Mesothelial cell of epicardium (in vitro differentiated cells): Measurements from ENCODE around the gene SYNPO2L. TPM values are rescaled to one million over a fixed set of nuclear protein-coding genes. Genes with fewer than 3 reads are reported as not detected.

ENCODE experiments used
- DNase-seq, 2 experiments: peaks; one replicate each; pipeline ENCODE4 v3.0.0; 2021; ENCODE audit warnings: low spot score in 2 of 2; ENCODE audit not compliant: unreplicated experiment in 2 of 2
- H3K27ac Mint-ChIP-seq: 2 replicates; pipeline ENCODE4 v1.8.0; 2021; ENCODE audit warnings: mixed read lengths
- H3K27me3 Mint-ChIP-seq: 2 replicates; pipeline ENCODE4 v1.8.0; 2021; ENCODE audit warnings: low read depth, mixed read lengths
- H3K36me3 Mint-ChIP-seq: 2 replicates; pipeline ENCODE4 v1.8.0; 2021; ENCODE audit warnings: mixed read lengths
- H3K4me1 Mint-ChIP-seq: 2 replicates; pipeline ENCODE4 v1.8.0; 2021; ENCODE audit warnings: mixed read lengths
- H3K4me3 Mint-ChIP-seq: 2 replicates; pipeline ENCODE4 v1.8.0; 2021; ENCODE audit warnings: mild to moderate bottlenecking, moderate library complexity, mixed read lengths
- H3K9me3 Mint-ChIP-seq: 2 replicates; pipeline ENCODE4 v1.8.0; 2021; ENCODE audit warnings: mixed read lengths
- total RNA-seq: library from RNA; stranded (reverse); gene quantifications from 3 replicates; pipeline ENCODE4 v1.2.1, GENCODE V29; 2021
- TF ChIP-seq, protein P1 (sequence below): fragments of 200-600 bp; sonication (generic); IDR thresholded peaks from one replicate; pipeline ENCODE4 v1.5.0; 2021; ENCODE audit warnings: antibody characterized with exemption; ENCODE audit not compliant: unreplicated experiment

Gene SYNPO2L
- total RNA-seq, 1 donor from 2014 or later, result 0.22 TPM

DNA sequence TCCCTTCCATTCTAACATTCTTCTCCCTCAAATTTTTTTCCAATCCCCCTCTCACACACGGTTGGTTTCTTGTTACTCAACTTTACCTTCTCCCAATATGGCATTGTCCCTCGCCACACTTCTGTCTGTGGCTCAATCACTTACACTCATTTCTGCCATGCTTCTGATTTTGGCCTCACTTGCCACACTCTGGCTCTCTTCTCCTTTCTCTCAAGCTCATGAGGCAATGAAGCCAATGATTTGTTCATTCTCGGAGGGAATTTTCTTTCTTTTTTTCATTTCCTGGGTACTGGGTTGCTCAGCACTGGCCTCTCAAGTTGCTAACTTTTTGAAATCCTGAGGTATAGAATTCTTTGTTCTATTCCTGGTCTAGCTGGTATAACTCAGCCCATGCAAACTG, 10.6 kb downstream of the SYNPO2L start:
- TF ChIP-seq, protein P1, sequence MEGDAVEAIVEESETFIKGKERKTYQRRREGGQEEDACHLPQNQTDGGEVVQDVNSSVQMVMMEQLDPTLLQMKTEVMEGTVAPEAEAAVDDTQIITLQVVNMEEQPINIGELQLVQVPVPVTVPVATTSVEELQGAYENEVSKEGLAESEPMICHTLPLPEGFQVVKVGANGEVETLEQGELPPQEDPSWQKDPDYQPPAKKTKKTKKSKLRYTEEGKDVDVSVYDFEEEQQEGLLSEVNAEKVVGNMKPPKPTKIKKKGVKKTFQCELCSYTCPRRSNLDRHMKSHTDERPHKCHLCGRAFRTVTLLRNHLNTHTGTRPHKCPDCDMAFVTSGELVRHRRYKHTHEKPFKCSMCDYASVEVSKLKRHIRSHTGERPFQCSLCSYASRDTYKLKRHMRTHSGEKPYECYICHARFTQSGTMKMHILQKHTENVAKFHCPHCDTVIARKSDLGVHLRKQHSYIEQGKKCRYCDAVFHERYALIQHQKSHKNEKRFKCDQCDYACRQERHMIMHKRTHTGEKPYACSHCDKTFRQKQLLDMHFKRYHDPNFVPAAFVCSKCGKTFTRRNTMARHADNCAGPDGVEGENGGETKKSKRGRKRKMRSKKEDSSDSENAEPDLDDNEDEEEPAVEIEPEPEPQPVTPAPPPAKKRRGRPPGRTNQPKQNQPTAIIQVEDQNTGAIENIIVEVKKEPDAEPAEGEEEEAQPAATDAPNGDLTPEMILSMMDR, result no peak
- Mint-ChIP-seq H3K27ac (no peak overlapping the region), H3K4me3 (no peak overlapping the region), H3K27me3 (no peaks in the 10 kb centered on the region), H3K4me1 (peaks cover 23% of the 10 kb centered on the region), H3K9me3 (no peaks in the 10 kb centered on the region), H3K36me3 (no peaks in the 10 kb centered on the region)
- no peak for DNase-seq

DNA sequence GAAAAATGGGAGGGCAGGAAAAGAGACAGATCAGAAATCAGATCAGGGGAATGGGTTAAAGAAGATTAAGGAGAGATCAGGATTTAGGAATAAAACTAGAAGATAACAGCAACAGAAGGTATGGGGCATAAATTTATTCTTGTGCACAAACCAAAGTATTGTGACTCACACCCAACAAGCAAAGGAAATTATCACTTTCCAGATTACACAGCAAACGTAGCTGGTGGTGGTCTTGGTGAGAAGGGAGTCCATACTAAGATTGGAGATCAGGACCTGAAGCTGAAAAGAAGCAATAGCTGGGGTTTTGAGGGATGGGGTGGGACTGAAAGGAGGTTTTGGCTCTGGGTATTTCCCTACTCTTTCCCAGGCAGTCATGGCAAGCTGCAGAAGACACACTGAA, 11.1 kb downstream of the SYNPO2L start:
- Mint-ChIP-seq H3K27me3 (no peaks in the 10 kb centered on the region), H3K4me1 (peaks cover 23% of the 10 kb centered on the region), H3K9me3 (no peaks in the 10 kb centered on the region), H3K27ac (no peak overlapping the region), H3K36me3 (no peaks in the 10 kb centered on the region), H3K4me3 (no peak overlapping the region)
- TF ChIP-seq, protein P1, result no peak
- DNase-seq, result no peak

DNA sequence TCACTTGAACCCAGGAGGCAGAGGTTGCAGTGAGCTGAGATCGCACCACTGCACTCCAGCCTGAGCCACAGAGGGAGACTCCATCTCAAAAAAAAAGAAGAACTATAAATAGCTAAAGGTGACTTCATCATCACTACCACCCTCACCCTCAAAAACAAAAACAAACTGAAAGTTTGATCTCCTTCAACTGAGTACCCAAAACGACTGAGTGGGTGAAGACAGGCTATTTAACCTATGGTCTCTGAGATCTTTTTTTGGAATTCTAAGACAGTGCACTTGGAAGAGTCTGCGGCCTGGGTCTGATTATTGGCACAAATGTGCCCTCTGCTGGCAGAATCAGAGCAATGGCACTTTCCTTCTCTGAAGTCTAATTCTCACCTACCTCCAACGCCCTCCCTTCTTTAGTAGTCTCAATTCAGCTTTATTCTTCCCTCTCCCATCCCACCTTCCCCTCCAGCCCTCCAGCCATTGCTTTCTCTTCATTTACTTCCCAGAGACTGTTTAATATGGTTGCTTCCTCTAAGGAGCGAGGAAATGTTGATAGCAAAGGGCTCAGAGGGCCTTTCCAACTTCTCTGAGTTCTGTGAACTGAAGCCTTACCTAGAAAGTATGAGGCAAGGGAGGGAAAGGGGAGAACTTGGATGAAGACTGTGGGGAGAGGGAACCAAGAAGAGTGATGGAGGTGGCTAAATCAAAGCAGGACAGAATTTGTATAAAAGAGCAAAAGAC, 11.7 kb downstream of the SYNPO2L start:
- TF ChIP-seq, protein P1, result peak; percentile 82
- Mint-ChIP-seq H3K4me1 (peaks cover 18% of the 10 kb centered on the region), H3K27ac (peak overlapping the region; percentile 48), H3K4me3 (no peak overlapping the region), H3K9me3 (no peaks in the 10 kb centered on the region), H3K36me3 (no peaks in the 10 kb centered on the region), H3K27me3 (no peaks in the 10 kb centered on the region)
- DNase-seq, result peak in 1 of 2 experiments; percentile 63

DNA sequence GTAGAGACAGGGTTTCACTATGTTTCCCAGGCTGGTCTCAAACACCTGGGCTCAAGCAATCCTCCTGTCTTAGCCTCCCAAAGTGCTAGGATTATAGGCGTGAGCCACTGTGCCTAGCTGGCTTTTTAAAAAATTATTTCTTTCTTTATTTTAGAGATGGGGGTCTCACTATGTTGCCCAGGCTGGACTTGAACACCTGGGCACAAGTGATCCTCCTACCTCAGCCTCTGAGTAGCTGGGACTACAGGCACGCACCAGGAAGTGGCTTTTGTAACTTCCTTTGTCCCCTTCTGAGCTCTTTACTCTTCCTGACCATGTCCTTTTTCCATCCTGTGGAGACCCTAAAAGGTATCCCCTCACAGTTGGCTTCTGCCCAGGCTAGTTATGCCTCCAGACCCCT, 12.5 kb downstream of the SYNPO2L start:
- Mint-ChIP-seq H3K4me1 (peaks cover 11% of the 10 kb centered on the region), H3K4me3 (no peak overlapping the region), H3K27ac (no peak overlapping the region), H3K27me3 (no peaks in the 10 kb centered on the region), H3K36me3 (no peaks in the 10 kb centered on the region), H3K9me3 (no peaks in the 10 kb centered on the region)
- TF ChIP-seq, protein P1, result no peak
- no peak for DNase-seq

DNA sequence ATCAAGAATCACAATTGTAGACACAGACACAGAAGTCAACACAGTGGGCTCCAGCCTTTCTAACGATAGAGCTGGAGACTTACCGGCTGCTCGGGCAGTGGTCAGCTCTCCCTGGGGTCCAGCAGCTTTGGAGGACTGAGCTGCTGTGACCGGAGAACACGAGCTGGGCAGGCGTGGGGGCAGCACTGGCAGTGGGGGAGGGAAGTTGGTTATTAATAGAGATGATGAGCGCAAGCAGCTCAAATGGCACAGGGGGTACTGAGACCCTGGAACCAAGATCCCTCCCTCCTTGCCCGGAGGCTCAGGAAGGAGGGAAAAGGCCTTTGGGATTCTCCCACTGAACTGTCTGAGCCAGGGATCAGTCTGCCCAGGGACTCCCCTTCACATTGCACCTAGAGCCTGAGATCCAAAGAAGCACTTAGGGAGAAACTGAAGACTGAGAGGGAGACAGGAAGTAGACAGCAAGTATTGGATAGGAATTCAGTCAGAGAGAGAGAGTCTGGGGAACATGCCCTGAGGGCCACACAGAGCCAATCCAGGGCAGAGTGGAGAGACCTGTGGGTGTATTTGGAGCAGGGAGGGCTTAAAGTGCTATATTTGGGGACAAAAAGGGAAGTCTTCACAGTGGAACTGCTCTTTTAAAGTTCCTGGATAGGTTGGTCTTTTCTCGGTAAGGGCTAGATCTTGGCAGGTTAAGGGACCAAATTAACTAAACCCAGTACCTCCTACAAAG, 14.3 kb downstream of the SYNPO2L start, which contains the start of gene MYOZ1:
Gene MYOZ1 (minus strand): TSS at position 147 of the 733 bp plus-strand sequence. CDS start 1,457 bp downstream, outside the sequence.
- peak within 1 kb of the TSS; percentile 78 for H3K27ac Mint-ChIP-seq
- no peak for DNase-seq
- H3K36me3 Mint-ChIP-seq, result no peaks in the 10 kb centered on the region
- peaks cover 11% of the 10 kb centered on the region for H3K4me1 Mint-ChIP-seq
- no peaks in the 10 kb centered on the region for H3K9me3 Mint-ChIP-seq
- no peak within 1 kb of the TSS for H3K4me3 Mint-ChIP-seq
- no peaks in the 10 kb centered on the region for H3K27me3 Mint-ChIP-seq
- TF ChIP-seq, protein P1, result no peak
